ENCODE measurements around the gene TTC34.
"Not testable (repeated sequence)": the region's sequence is repeated elsewhere in the genome, so short reads cannot be mapped to it uniquely, and the experiment has no call there.

GRCh38 chr1:2798958-2799357 lies 2.5 kb downstream of the TTC34 start:
- not testable (repeated sequence) for TF ChIP-seq CTCF (IDR thresholded peaks at IDR 0.05; ENCODE audit: low read depth, low read length); EZH2phosphoT487 (IDR thresholded peaks at IDR 0.05; ENCODE audit: low read depth)
